IMR-90 (cell line): ENCODE results near the gene IL13RA1. TPM values are rescaled to one million over a fixed set of nuclear protein-coding genes. Genes with fewer than 3 reads are reported as not detected.

Source experiments
- ATAC-seq: fragments of 200-7000 bp; cut with Tn5 transposase; 2 replicates; pipeline ENCODE4 v1.9.1; 2020; ENCODE audit warnings: low read depth, mild to moderate bottlenecking, moderate library complexity
- BruUV-seq: library from RNA; stranded (reverse); fragments of 400-500 nt; replicated peaks from 2 replicates; lab custom pipeline; 2021; lab: Mats Ljungman, UMichigan
- CTCF ChIA-PET: fragments of 300-600 bp; formaldehyde crosslinking; extraction: SDS; loops from one replicate; lab custom pipeline; 2021; ENCODE audit warnings: antibody characterized with exemption; lab: Yijun Ruan, JAX
- POLR2A ChIA-PET: fragments of 300-600 bp; sonication (Branson Sonifier 250); formaldehyde crosslinking; loops from one replicate; lab custom pipeline; 2022; ENCODE audit warnings: antibody characterized with exemption; ENCODE audit not compliant: unreplicated experiment; lab: Charles Lee
- DNase-seq: peaks from one replicate; pipeline ENCODE4 v3.0.0; 2013
- H2AFZ ChIP-seq: replicated peaks from 2 replicates; pipeline ENCODE3; 2013; ENCODE audit warnings: low read length, mild to moderate bottlenecking; ENCODE audit not compliant: poor library complexity
- H2AK5ac ChIP-seq: 2 replicates; pipeline ENCODE4 v1.6.1; 2013; ENCODE audit warnings: low read depth, low read length, inconsistent platforms
- H2AK9ac ChIP-seq: replicated peaks from 2 replicates; pipeline ENCODE3; 2013; ENCODE audit warnings: mild to moderate bottlenecking, low read depth, low read length, moderate library complexity; ENCODE audit not compliant: poor library complexity
- H2BK120ac ChIP-seq: 2 replicates; pipeline ENCODE4 v1.6.1; 2013; ENCODE audit warnings: low read depth, low read length, inconsistent platforms
- H2BK15ac ChIP-seq: 3 replicates; pipeline ENCODE4 v1.6.1; 2013; ENCODE audit warnings: low read depth, low read length, inconsistent platforms
- H2BK20ac ChIP-seq: 2 replicates; pipeline ENCODE4 v1.6.1; 2013; ENCODE audit warnings: low read depth, mild to moderate bottlenecking, inconsistent platforms, low read length, moderate library complexity
- H2BK5ac ChIP-seq: 2 replicates; pipeline ENCODE4 v1.6.1; 2013; ENCODE audit warnings: mild to moderate bottlenecking, low read depth, low read length, inconsistent platforms; ENCODE audit not compliant: poor library complexity, severe bottlenecking
- H3K14ac ChIP-seq: replicated peaks from 2 replicates; pipeline ENCODE4 v1.6.1; 2013; ENCODE audit warnings: low read depth, low read length, inconsistent platforms
- H3K18ac ChIP-seq: 2 replicates; pipeline ENCODE4 v1.6.1; 2013; ENCODE audit warnings: low read depth, low read length, control low read depth
- H3K23ac ChIP-seq: 2 replicates; pipeline ENCODE4 v1.6.1; 2013; ENCODE audit warnings: low read depth, low read length, inconsistent platforms
- H3K27ac ChIP-seq: 2 replicates; pipeline ENCODE4 v1.5.1; 2013; ENCODE audit warnings: mild to moderate bottlenecking, control low read depth, low read length; ENCODE audit not compliant: insufficient read depth
- H3K27me3 ChIP-seq: 2 replicates; pipeline ENCODE4 v1.6.1; 2013; ENCODE audit warnings: low read length; ENCODE audit not compliant: control insufficient read depth, insufficient read depth
- H3K36me3 ChIP-seq: 2 replicates; pipeline ENCODE4 v1.6.1; 2013; ENCODE audit warnings: low read length, mixed read lengths; ENCODE audit not compliant: control insufficient read depth, insufficient read depth
- H3K4ac ChIP-seq: 2 replicates; pipeline ENCODE4 v1.6.1; 2013; ENCODE audit warnings: low read depth, low read length, inconsistent platforms
- H3K4me1 ChIP-seq: 2 replicates; pipeline ENCODE4 v1.6.1; 2013; ENCODE audit warnings: low read length, mixed read lengths; ENCODE audit not compliant: control insufficient read depth, insufficient read depth
- H3K4me2 ChIP-seq: 2 replicates; pipeline ENCODE4 v1.6.1; 2013; ENCODE audit warnings: low read depth, mild to moderate bottlenecking, control low read depth, low read length, moderate library complexity
- H3K4me3 ChIP-seq: 2 replicates; pipeline ENCODE4 v1.5.1; 2013; ENCODE audit warnings: low read depth, mild to moderate bottlenecking, control low read depth, low read length, moderate library complexity; ENCODE audit not compliant: insufficient read depth
- H3K56ac ChIP-seq: 2 replicates; pipeline ENCODE4 v1.6.1; 2013; ENCODE audit warnings: low read length, inconsistent platforms; ENCODE audit not compliant: insufficient read depth; ENCODE audit errors: extremely low read depth
- H3K79me1 ChIP-seq, 2 experiments: 2 replicates each; pipeline ENCODE4 v1.6.1; 2013; ENCODE audit warnings: low read length in 2 of 2, inconsistent platforms in 1 of 2, low read depth in 1 of 2
- H3K9ac ChIP-seq: 2 replicates; pipeline ENCODE4 v1.6.1; 2013; ENCODE audit warnings: low read depth, low read length, control low read depth
- H3K9me1 ChIP-seq: 2 replicates; pipeline ENCODE4 v1.6.1; 2013; ENCODE audit warnings: low read length, inconsistent platforms; ENCODE audit not compliant: insufficient read depth
- H3K9me3 ChIP-seq: 2 replicates; pipeline ENCODE4 v1.6.1; 2013; ENCODE audit warnings: low read length; ENCODE audit not compliant: control insufficient read depth, insufficient read depth
- H4K20me1 ChIP-seq: 2 replicates; pipeline ENCODE4 v1.6.1; 2013; ENCODE audit warnings: low read length, inconsistent platforms; ENCODE audit not compliant: insufficient read depth
- H4K5ac ChIP-seq: 2 replicates; pipeline ENCODE4 v1.6.1; 2013; ENCODE audit warnings: mild to moderate bottlenecking, low read depth, low read length, control low read depth
- H4K8ac ChIP-seq, 2 experiments: 2 replicates each; pipeline ENCODE4 v1.6.1; 2013; ENCODE audit warnings: low read depth in 2 of 2, low read length in 2 of 2, control low read depth in 1 of 2, inconsistent platforms in 1 of 2
- H4K91ac ChIP-seq: 2 replicates; pipeline ENCODE4 v1.6.1; 2013; ENCODE audit warnings: low read depth, low read length, inconsistent platforms; ENCODE audit not compliant: insufficient read depth
- CEBPB ChIP-seq: IDR thresholded peaks from 2 replicates; pipeline ENCODE4 v1.6.1; 2012; ENCODE audit warnings: low read depth, low read length, improper control_type of control experiment
- CHD1 ChIP-seq: IDR thresholded peaks from 2 replicates; pipeline ENCODE4 v1.6.1; 2012; ENCODE audit warnings: low read depth, low read length, improper control_type of control experiment
- FOS ChIP-seq: fragments of 150-350 bp; IDR thresholded peaks from 2 replicates; pipeline ENCODE4 v1.6.1; 2016; ENCODE audit warnings: low read depth, low read length
- MAFK ChIP-seq: IDR thresholded peaks from 2 replicates; pipeline ENCODE4 v1.6.1; 2012; ENCODE audit warnings: low read depth, low read length, improper control_type of control experiment
- MAZ ChIP-seq: IDR thresholded peaks from 2 replicates; pipeline ENCODE4 v1.6.1; 2012; ENCODE audit warnings: low read depth, mild to moderate bottlenecking, low read length, improper control_type of control experiment, moderate library complexity, borderline replicate concordance
- POLR2A ChIP-seq: IDR thresholded peaks from 2 replicates; pipeline ENCODE4 v1.6.1; 2012; ENCODE audit warnings: mild to moderate bottlenecking, low read depth, low read length
- RAD21 ChIP-seq: IDR thresholded peaks from 2 replicates; pipeline ENCODE4 v1.6.1; 2012; ENCODE audit warnings: low read length, improper control_type of control experiment
- RFX5 ChIP-seq: IDR thresholded peaks from 2 replicates; pipeline ENCODE4 v1.8.0; 2012; ENCODE audit warnings: low read depth, mild to moderate bottlenecking, low read length, moderate library complexity
- SMC3 ChIP-seq: fragments of 150-350 bp; IDR thresholded peaks from 2 replicates; pipeline ENCODE4 v1.6.1; 2016; ENCODE audit warnings: low read depth, mild to moderate bottlenecking, antibody characterized with exemption, low read length, moderate library complexity
- USF2 ChIP-seq: fragments of 150-350 bp; IDR thresholded peaks from 2 replicates; pipeline ENCODE4 v1.6.1; 2017; ENCODE audit warnings: mild to moderate bottlenecking, antibody characterized with exemption, low read length, low read depth
- WGBS, 2 experiments: methylation state at CpG; one replicate each; pipeline versions ENCODE4 v1.1.5 to v1.1.7; 2013; ENCODE audit warnings: missing lambda C conversion rate in 2 of 2; ENCODE audit not compliant: insufficient read length in 1 of 2; ENCODE audit errors: extremely low coverage in 2 of 2; 5-methylcytosine and 5-hydroxymethylcytosine counted together
- dilution Hi-C: fragments of 300-500 bp; cut with HindIII; formaldehyde crosslinking; loops from one replicate; pipeline ENCODE4 v1.14.3; 2018; ENCODE audit warnings: low sequenced_read_pairs; ENCODE audit not compliant: unreplicated experiment
- in situ Hi-C: fragments of 300-500 bp; cut with MboI; formaldehyde crosslinking; loops from 3 replicates; pipeline ENCODE4 v1.14.3; 2019; ENCODE audit warnings: low sequenced_read_pairs, inconsistent platforms, mixed read lengths
- intact Hi-C: fragments of 100-400 bp; cut with micrococcal nuclease; formaldehyde crosslinking; loops from 2 replicates; pipeline ENCODE4 v1.10.0; 2022
- polyA plus RNA-seq, 3 experiments: library from polyadenylated mRNA; depleted of rRNA; stranded (reverse); fragments of >200 nt; gene quantifications; 2 replicates each; pipeline ENCODE4 v1.2.3, GENCODE V29; 2012; ENCODE audit warnings: low replicate concordance in 1 of 3
- total RNA-seq: library from RNA; depleted of rRNA; stranded (reverse); fragments of >200 nt; gene quantifications from 2 replicates; pipeline ENCODE4 v1.2.3, GENCODE V29; 2012
- TF ChIP-seq, protein P1 (sequence below): conservative IDR thresholded peaks from 2 replicates; pipeline ENCODE4 v1.5.1; 2012; ENCODE audit warnings: mild to moderate bottlenecking, low read depth, low read length, improper control_type of control experiment

Gene IL13RA1
- total and polyA plus RNA-seq, 2 of the 4 experiments (the other 2 are of a cell fraction), result 24.2 to 31.7 TPM

DNA sequence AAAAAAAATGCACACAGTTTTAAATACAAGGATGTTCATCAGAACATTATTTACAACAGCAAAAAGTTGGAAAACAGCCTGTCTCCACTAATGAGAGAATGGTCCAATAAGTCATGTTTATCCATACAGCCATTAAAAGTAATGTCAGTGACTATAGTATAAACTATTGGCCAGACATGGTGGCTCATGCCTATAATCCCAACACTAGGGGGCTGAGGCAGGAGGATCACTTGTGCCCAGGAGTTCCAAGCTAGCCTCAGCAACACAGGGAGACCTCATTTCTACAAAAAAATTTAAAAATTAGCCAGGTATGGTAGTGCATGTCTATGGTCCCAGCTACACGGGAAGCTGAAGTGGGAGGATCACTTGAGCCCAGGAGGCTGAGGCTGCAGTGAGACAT lies 48.1 kb upstream of the IL13RA1 start:
- H3K9ac ChIP-seq, result no peak overlapping the region
- CTCF ChIA-PET, result no interaction called here
- dilution Hi-C loops, result no loop called here
- H2BK15ac ChIP-seq, result no peak overlapping the region
- H3K27me3 ChIP-seq, result no peaks in the 10 kb centered on the region
- H2AFZ ChIP-seq, result no peak overlapping the region
- no TSS peak for BruUV-seq
- no peak overlapping the region for H3K18ac ChIP-seq
- H3K14ac ChIP-seq, result no peak overlapping the region
- H3K23ac ChIP-seq, result no peak overlapping the region
- ATAC-seq (no peak), DNase-seq (no peak)
- WGBS, 2 experiments, result no CpG with 5 or more reads among the region's 1 CpG
- H4K91ac ChIP-seq, result no peak overlapping the region
- H3K56ac ChIP-seq, result no peak overlapping the region
- intact Hi-C loops, result no loop called here
- H2BK20ac ChIP-seq, result no peak overlapping the region
- in situ Hi-C loops, result no loop called here
- H4K8ac ChIP-seq, result no peak overlapping the region
- H2AK9ac ChIP-seq, result no peak overlapping the region
- no peak overlapping the region for H2AK5ac ChIP-seq
- TF ChIP-seq CHD1 (no peak), SMC3 (no peak), USF2 (no peak), MAZ (no peak), RFX5 (no peak), MAFK (no peak), POLR2A (no peak), RAD21 (no peak), FOS (no peak), CEBPB (no peak)
- TF ChIP-seq, protein P1, sequence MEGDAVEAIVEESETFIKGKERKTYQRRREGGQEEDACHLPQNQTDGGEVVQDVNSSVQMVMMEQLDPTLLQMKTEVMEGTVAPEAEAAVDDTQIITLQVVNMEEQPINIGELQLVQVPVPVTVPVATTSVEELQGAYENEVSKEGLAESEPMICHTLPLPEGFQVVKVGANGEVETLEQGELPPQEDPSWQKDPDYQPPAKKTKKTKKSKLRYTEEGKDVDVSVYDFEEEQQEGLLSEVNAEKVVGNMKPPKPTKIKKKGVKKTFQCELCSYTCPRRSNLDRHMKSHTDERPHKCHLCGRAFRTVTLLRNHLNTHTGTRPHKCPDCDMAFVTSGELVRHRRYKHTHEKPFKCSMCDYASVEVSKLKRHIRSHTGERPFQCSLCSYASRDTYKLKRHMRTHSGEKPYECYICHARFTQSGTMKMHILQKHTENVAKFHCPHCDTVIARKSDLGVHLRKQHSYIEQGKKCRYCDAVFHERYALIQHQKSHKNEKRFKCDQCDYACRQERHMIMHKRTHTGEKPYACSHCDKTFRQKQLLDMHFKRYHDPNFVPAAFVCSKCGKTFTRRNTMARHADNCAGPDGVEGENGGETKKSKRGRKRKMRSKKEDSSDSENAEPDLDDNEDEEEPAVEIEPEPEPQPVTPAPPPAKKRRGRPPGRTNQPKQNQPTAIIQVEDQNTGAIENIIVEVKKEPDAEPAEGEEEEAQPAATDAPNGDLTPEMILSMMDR, result no peak
- H3K4me2 ChIP-seq, result no peak overlapping the region
- no peaks in the 10 kb centered on the region for H4K20me1 ChIP-seq
- no peak overlapping the region for H3K27ac ChIP-seq
- POLR2A ChIA-PET, result no interaction called here
- no peaks in the 10 kb centered on the region for H3K4me1 ChIP-seq
- H3K4me3 ChIP-seq, result no peak overlapping the region
- H3K4ac ChIP-seq, result no peak overlapping the region
- no peaks in the 10 kb centered on the region for H3K36me3 ChIP-seq
- no peak overlapping the region for H4K5ac ChIP-seq
- no peak overlapping the region for H2BK120ac ChIP-seq
- no peaks in the 10 kb centered on the region for H3K79me1 ChIP-seq
- H3K9me3 ChIP-seq, result no peaks in the 10 kb centered on the region
- H3K9me1 ChIP-seq, result no peaks in the 10 kb centered on the region
- no peak overlapping the region for H2BK5ac ChIP-seq
